GM23248 (cell line): Measurements from ENCODE around the gene TRIM65. TPM values are rescaled to one million over a fixed set of nuclear protein-coding genes. Genes with fewer than 3 reads are reported as not detected.
A peak's percentile ranks its signal among the peaks of the same experiment; 100 is the strongest.

ENCODE experiments used
- DNase-seq: peaks from one replicate; pipeline ENCODE4 v3.0.0-alpha.2; 2015
- H2AFZ ChIP-seq: fragments of 200-600 bp; sonication (generic); 2 replicates; pipeline ENCODE4 v1.6.1; 2016; ENCODE audit warnings: antibody characterized with exemption
- H3F3A ChIP-seq: fragments of 200-600 bp; sonication (generic); 2 replicates; pipeline ENCODE4 v1.6.1; 2016; ENCODE audit warnings: mild to moderate bottlenecking, antibody characterized with exemption, mixed run types; ENCODE audit not compliant: insufficient read depth
- H3K27ac ChIP-seq: fragments of 200-600 bp; sonication (generic); 2 replicates; pipeline ENCODE4 v1.5.1; 2016; ENCODE audit warnings: mild to moderate bottlenecking
- H3K27me3 ChIP-seq: fragments of 200-600 bp; sonication (generic); replicated peaks from 2 replicates; pipeline ENCODE4 v1.6.1; 2016; ENCODE audit warnings: mild to moderate bottlenecking; ENCODE audit not compliant: insufficient read depth
- H3K36me3 ChIP-seq: fragments of 200-600 bp; sonication (generic); 2 replicates; pipeline ENCODE4 v1.6.1; 2016; ENCODE audit warnings: low read depth, mild to moderate bottlenecking
- H3K4me1 ChIP-seq: fragments of 200-600 bp; sonication (generic); 2 replicates; pipeline ENCODE4 v1.6.1; 2016; ENCODE audit warnings: mild to moderate bottlenecking; ENCODE audit not compliant: insufficient read depth
- H3K4me2 ChIP-seq: fragments of 200-600 bp; sonication (generic); one replicate; pipeline ENCODE4 v1.6.1; 2016; ENCODE audit warnings: mild to moderate bottlenecking; ENCODE audit not compliant: unreplicated experiment
- H3K4me3 ChIP-seq: fragments of 200-600 bp; sonication (generic); 2 replicates; pipeline ENCODE4 v1.5.1; 2016; ENCODE audit warnings: mild to moderate bottlenecking
- H3K79me2 ChIP-seq: fragments of 200-600 bp; sonication (generic); 2 replicates; pipeline ENCODE4 v1.6.1; 2016; ENCODE audit warnings: mild to moderate bottlenecking; ENCODE audit not compliant: insufficient read depth
- H3K9ac ChIP-seq: fragments of 200-600 bp; sonication (generic); 2 replicates; pipeline ENCODE4 v1.6.1; 2016; ENCODE audit warnings: mild to moderate bottlenecking
- H3K9me2 ChIP-seq: fragments of 200-600 bp; sonication (generic); 2 replicates; pipeline ENCODE4 v1.6.1; 2016; ENCODE audit warnings: mixed run types, mild to moderate bottlenecking, moderate library complexity; ENCODE audit not compliant: insufficient read depth
- H3K9me3 ChIP-seq: fragments of 200-600 bp; sonication (generic); one replicate; pipeline ENCODE4 v1.6.1; 2017; ENCODE audit warnings: low read depth
- H4K20me1 ChIP-seq: fragments of 200-600 bp; sonication (generic); 2 replicates; pipeline ENCODE4 v1.6.0; 2016; ENCODE audit not compliant: insufficient read depth
- EZH2 ChIP-seq: fragments of 200-600 bp; sonication (generic); IDR thresholded peaks from 2 replicates; pipeline ENCODE4 v1.6.1; 2018; ENCODE audit warnings: antibody characterized with exemption, mild to moderate bottlenecking; ENCODE audit not compliant: insufficient read depth, poor library complexity, severe bottlenecking
- EZH2phosphoT487 ChIP-seq: fragments of 200-600 bp; sonication (generic); IDR thresholded peaks from 2 replicates; pipeline ENCODE4 v1.6.1; 2018; ENCODE audit warnings: antibody characterized with exemption, moderate library complexity, mild to moderate bottlenecking, low read depth; ENCODE audit not compliant: insufficient read depth
- WGBS, 2 experiments: methylation state at CpG; one replicate each; pipeline ENCODE4 v1.1.6; 2015 to 2017; ENCODE audit warnings: low lambda C conversion rate in 2 of 2, low coverage in 1 of 2; ENCODE audit errors: missing lambda C conversion rate in 2 of 2; 5-methylcytosine and 5-hydroxymethylcytosine counted together
- in situ Hi-C: fragments of 300-500 bp; cut with MboI; formaldehyde crosslinking; loops from 2 replicates; pipeline ENCODE4 v1.15.0; 2020
- polyA plus RNA-seq: library from polyadenylated mRNA; unstranded; fragments of >200 nt; fragmentation: Nextera tagmentation; extraction: Ambion mirVana; gene quantifications from 2 replicates; pipeline ENCODE4 v1.2.1, GENCODE V29; 2016
- total RNA-seq: library from RNA; depleted of rRNA; stranded (reverse); fragments of >200 nt; shearing (Covaris generic); gene quantifications from 2 replicates; pipeline ENCODE4 v1.2.3, GENCODE V29; 2014

TRIM65 gene
- total and polyA plus RNA-seq, 2 experiments from 2014 or later, result 9.9 to 25.7 TPM

GRCh38 chr17:75932852-75933251, 36.1 kb upstream of the TRIM65 start:
- H3K4me1 ChIP-seq, result no peaks in the 10 kb centered on the region
- no peak overlapping the region for H3K9ac ChIP-seq
- no peaks in the 10 kb centered on the region for H3K79me2 ChIP-seq
- no peak overlapping the region for H2AFZ ChIP-seq
- no peak overlapping the region for H3K27ac ChIP-seq
- no peaks in the 10 kb centered on the region for H3F3A ChIP-seq
- no peaks in the 10 kb centered on the region for H3K27me3 ChIP-seq
- no peak overlapping the region for H3K4me3 ChIP-seq
- H3K4me2 ChIP-seq, result no peak overlapping the region
- in situ Hi-C loops, result no loop called here
- TF ChIP-seq EZH2, result no peak
- no peak for TF ChIP-seq EZH2phosphoT487
- no peaks in the 10 kb centered on the region for H3K36me3 ChIP-seq
- WGBS, 2 experiments, result 80 to 90% methylated on average over 5 of the region's 5 CpGs
- DNase-seq, result no peak
- no peaks in the 10 kb centered on the region for H3K9me2 ChIP-seq
- H3K9me3 ChIP-seq, result no peaks in the 10 kb centered on the region
- no peaks in the 10 kb centered on the region for H4K20me1 ChIP-seq

GRCh38 chr17:75931062-75931461, 34.3 kb upstream of the TRIM65 start:
- Histone ChIP-seq H3F3A (no peaks in the 10 kb centered on the region), H3K9ac (no peak overlapping the region), H3K4me3 (no peak overlapping the region), H3K9me3 (no peaks in the 10 kb centered on the region), H4K20me1 (no peaks in the 10 kb centered on the region), H3K4me2 (no peak overlapping the region), H3K79me2 (no peaks in the 10 kb centered on the region), H3K36me3 (no peaks in the 10 kb centered on the region), H3K4me1 (no peaks in the 10 kb centered on the region), H2AFZ (no peak overlapping the region), H3K27me3 (no peaks in the 10 kb centered on the region), H3K27ac (no peak overlapping the region), H3K9me2 (no peaks in the 10 kb centered on the region)
- in situ Hi-C loops, result no loop called here
- 91 to 98% methylated on average over 4 of the region's 4 CpGs for WGBS, 2 experiments
- TF ChIP-seq EZH2, result no peak
- TF ChIP-seq EZH2phosphoT487, result no peak
- no peak for DNase-seq

GRCh38 chr17:75927286-75927922, 30.7 kb upstream of the TRIM65 start:
- peak; percentile 38 for DNase-seq
- no peaks in the 10 kb centered on the region for H3F3A ChIP-seq
- in situ Hi-C loops, result no loop called here
- H3K4me2 ChIP-seq, result no peak overlapping the region
- H3K9me3 ChIP-seq, result no peaks in the 10 kb centered on the region
- no peak for TF ChIP-seq EZH2phosphoT487
- no peak for TF ChIP-seq EZH2
- H3K9me2 ChIP-seq, result no peaks in the 10 kb centered on the region
- no peak overlapping the region for H2AFZ ChIP-seq
- WGBS, 2 experiments, result 75 to 83% methylated on average over 6 of the region's 6 CpGs
- H4K20me1 ChIP-seq, result no peaks in the 10 kb centered on the region
- H3K79me2 ChIP-seq, result no peaks in the 10 kb centered on the region
- H3K27me3 ChIP-seq, result no peaks in the 10 kb centered on the region
- no peaks in the 10 kb centered on the region; the same call in 1 of the 2 replicates for H3K36me3 ChIP-seq
- no peak overlapping the region for H3K4me3 ChIP-seq
- H3K27ac ChIP-seq, result no peak overlapping the region
- no peaks in the 10 kb centered on the region for H3K4me1 ChIP-seq
- H3K9ac ChIP-seq, result no peak overlapping the region

- Histone ChIP-seq H3F3A (no peaks in the 10 kb centered on the region), H3K27ac (no peak overlapping the region), H3K27me3 (no peaks in the 10 kb centered on the region), H3K79me2 (no peaks in the 10 kb centered on the region), H3K9me3 (no peaks in the 10 kb centered on the region), H3K36me3 (no peaks in the 10 kb centered on the region; the same call in 1 of the 2 replicates), H3K4me3 (no peak overlapping the region), H3K4me1 (no peaks in the 10 kb centered on the region), H2AFZ (no peak overlapping the region), H3K9ac (no peak overlapping the region), H4K20me1 (no peaks in the 10 kb centered on the region), H3K4me2 (no peak overlapping the region), H3K9me2 (no peaks in the 10 kb centered on the region)
- DNase-seq, result no peak
- in situ Hi-C loops, result no loop called here
- TF ChIP-seq EZH2 (no peak), EZH2phosphoT487 (no peak)
- 85 to 88% methylated on average over 4 of the region's 4 CpGs for WGBS, 2 experiments
Measured at GRCh38 chr17:75926456-75926855, 29.7 kb upstream of the TRIM65 start.

- WGBS, 2 experiments, result 97% methylated on average over 15 of the region's 15 CpGs
- no peak overlapping the region for H3K4me3 ChIP-seq
- no peaks in the 10 kb centered on the region for H3K79me2 ChIP-seq
- H3K4me2 ChIP-seq, result no peak overlapping the region
- H3K36me3 ChIP-seq, result no peaks in the 10 kb centered on the region; the same call in 1 of the 2 replicates
- H3K9ac ChIP-seq, result no peak overlapping the region
- H3K9me3 ChIP-seq, result no peaks in the 10 kb centered on the region
- no peaks in the 10 kb centered on the region for H3K4me1 ChIP-seq
- no peaks in the 10 kb centered on the region for H3K27me3 ChIP-seq
- no peaks in the 10 kb centered on the region for H4K20me1 ChIP-seq
- in situ Hi-C loops, result no loop called here
- no peak overlapping the region for H3K27ac ChIP-seq
- no peak for DNase-seq
- H3K9me2 ChIP-seq, result no peaks in the 10 kb centered on the region
- TF ChIP-seq EZH2, result no peak
- no peak for TF ChIP-seq EZH2phosphoT487
- no peaks in the 10 kb centered on the region for H3F3A ChIP-seq
- H2AFZ ChIP-seq, result no peak overlapping the region
Measured at GRCh38 chr17:75925912-75926311, 29.2 kb upstream of the TRIM65 start.
